MCF 10A (cell line): ENCODE data around the gene RNF126. TPM values are rescaled to one million over a fixed set of nuclear protein-coding genes. Genes with fewer than 3 reads are reported as not detected.

Experiments used
- BruUV-seq: library from RNA; stranded (reverse); fragments of 400-500 nt; replicated peaks from 2 replicates; lab custom pipeline; 2021; lab: Mats Ljungman, UMichigan
- CTCF ChIA-PET: fragments of 300-600 bp; sonication (Branson Sonifier 250); formaldehyde crosslinking; extraction: SDS; loops from one replicate; lab custom pipeline; 2021; ENCODE audit warnings: antibody characterized with exemption, inconsistent platforms; lab: Yijun Ruan, JAX
- POLR2A ChIA-PET: fragments of 300-600, 350-650 bp; sonication (Branson Sonifier 250); formaldehyde crosslinking; extraction: SDS; loops from one replicate; lab custom pipeline; 2020; ENCODE audit warnings: antibody characterized with exemption, inconsistent platforms; lab: Yijun Ruan, JAX
- DNase-seq: peaks from one replicate; pipeline ENCODE4 v3.0.0-alpha.2; 2018; ENCODE audit not compliant: unreplicated experiment
- H3K27ac Mint-ChIP-seq: one replicate; pipeline ENCODE4 v1.8.0; 2022; ENCODE audit warnings: mild to moderate bottlenecking, low read depth, mixed read lengths; ENCODE audit not compliant: unreplicated experiment
- H3K27me3 Mint-ChIP-seq: one replicate; pipeline ENCODE4 v1.8.0; 2022; ENCODE audit warnings: mixed read lengths; ENCODE audit not compliant: insufficient read depth, unreplicated experiment
- H3K36me3 Mint-ChIP-seq: one replicate; pipeline ENCODE4 v1.8.0; 2022; ENCODE audit warnings: mild to moderate bottlenecking, moderate library complexity, mixed read lengths; ENCODE audit not compliant: insufficient read depth, unreplicated experiment
- H3K4me1 Mint-ChIP-seq: one replicate; pipeline ENCODE4 v1.8.0; 2022; ENCODE audit warnings: mixed read lengths; ENCODE audit not compliant: insufficient read depth, unreplicated experiment
- H3K4me3 Mint-ChIP-seq: one replicate; pipeline ENCODE4 v1.8.0; 2022; ENCODE audit warnings: mild to moderate bottlenecking, moderate library complexity, mixed read lengths; ENCODE audit not compliant: unreplicated experiment
- H3K9me3 Mint-ChIP-seq: one replicate; pipeline ENCODE4 v1.8.0; 2022; ENCODE audit warnings: mixed read lengths; ENCODE audit not compliant: unreplicated experiment
- intact Hi-C: fragments of 100-400 bp; cut with micrococcal nuclease; formaldehyde crosslinking; loops from 2 replicates; pipeline ENCODE4 v1.14.1; 2022
- total RNA-seq: library from RNA; stranded (reverse); gene quantifications from 2 replicates; pipeline ENCODE4 v1.2.3, GENCODE V29; 2022
- TF ChIP-seq, protein P1 (sequence below): fragments of 200-600 bp; IDR thresholded peaks from one replicate; pipeline ENCODE4 v1.8.0; 2022; ENCODE audit warnings: antibody characterized with exemption, mild to moderate bottlenecking; ENCODE audit not compliant: unreplicated experiment

RNF126 gene
- total RNA-seq, 1 experiment from 2014 or later = 68.0 TPM

GRCh38 chr19:682678-683320 is 19.8 kb upstream of the RNF126 start:
- TF ChIP-seq, protein P1, sequence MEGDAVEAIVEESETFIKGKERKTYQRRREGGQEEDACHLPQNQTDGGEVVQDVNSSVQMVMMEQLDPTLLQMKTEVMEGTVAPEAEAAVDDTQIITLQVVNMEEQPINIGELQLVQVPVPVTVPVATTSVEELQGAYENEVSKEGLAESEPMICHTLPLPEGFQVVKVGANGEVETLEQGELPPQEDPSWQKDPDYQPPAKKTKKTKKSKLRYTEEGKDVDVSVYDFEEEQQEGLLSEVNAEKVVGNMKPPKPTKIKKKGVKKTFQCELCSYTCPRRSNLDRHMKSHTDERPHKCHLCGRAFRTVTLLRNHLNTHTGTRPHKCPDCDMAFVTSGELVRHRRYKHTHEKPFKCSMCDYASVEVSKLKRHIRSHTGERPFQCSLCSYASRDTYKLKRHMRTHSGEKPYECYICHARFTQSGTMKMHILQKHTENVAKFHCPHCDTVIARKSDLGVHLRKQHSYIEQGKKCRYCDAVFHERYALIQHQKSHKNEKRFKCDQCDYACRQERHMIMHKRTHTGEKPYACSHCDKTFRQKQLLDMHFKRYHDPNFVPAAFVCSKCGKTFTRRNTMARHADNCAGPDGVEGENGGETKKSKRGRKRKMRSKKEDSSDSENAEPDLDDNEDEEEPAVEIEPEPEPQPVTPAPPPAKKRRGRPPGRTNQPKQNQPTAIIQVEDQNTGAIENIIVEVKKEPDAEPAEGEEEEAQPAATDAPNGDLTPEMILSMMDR = no peak
- DNase-seq = no peak
- H3K36me3 Mint-ChIP-seq = peaks cover 70% of the 10 kb centered on the region
- BruUV-seq = no TSS peak
- H3K27ac Mint-ChIP-seq = no peak overlapping the region
- H3K9me3 Mint-ChIP-seq = no peaks in the 10 kb centered on the region
- peaks cover 8% of the 10 kb centered on the region for H3K4me1 Mint-ChIP-seq
- H3K27me3 Mint-ChIP-seq = no peaks in the 10 kb centered on the region
- CTCF ChIA-PET = no interaction called here
- POLR2A ChIA-PET = interaction anchor here (0.6 to 6.8 kb wide), 5 partner anchors 17 to 118 kb away, joined by 3 to 49 read pairs (median 3); partner anchors contain the start of gene RNF126
- intact Hi-C loops = no loop called here
- H3K4me3 Mint-ChIP-seq = no peak overlapping the region

DNA sequence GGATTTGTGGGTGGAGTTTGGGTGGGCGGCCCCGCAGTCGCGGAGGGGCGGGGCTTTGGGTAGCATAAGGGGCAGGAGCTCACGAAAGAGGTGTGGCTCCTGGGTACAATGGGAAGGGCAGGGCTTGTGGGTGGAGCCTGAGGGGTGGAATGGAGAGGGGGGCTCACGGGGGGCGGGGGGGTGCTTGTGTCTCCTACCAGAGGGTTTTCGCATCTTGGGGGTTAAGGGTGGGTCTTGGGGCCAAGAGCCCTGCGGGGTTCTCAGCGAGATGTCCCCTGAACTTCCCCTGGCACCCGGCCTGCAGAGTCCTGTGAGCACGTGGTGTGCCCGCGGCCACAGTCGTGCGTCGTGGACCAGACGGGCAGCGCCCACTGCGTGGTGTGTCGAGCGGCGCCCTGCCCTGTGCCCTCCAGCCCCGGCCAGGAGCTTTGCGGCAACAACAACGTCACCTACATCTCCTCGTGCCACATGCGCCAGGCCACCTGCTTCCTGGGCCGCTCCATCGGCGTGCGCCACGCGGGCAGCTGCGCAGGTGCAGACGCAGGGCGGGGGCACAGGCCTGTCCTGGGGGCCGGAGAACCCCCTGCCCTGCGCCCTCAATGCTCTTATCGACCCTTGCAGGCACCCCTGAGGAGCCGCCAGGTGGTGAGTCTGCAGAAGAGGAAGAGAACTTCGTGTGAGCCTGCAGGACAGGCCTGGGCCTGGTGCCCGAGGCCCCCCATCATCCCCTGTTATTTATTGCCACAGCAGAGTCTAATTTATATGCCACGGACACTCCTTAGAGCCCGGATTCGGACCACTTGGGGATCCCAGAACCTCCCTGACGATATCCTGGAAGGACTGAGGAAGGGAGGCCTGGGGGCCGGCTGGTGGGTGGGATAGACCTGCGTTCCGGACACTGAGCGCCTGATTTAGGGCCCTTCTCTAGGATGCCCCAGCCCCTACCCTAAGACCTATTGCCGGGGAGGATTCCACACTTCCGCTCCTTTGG is 18.3 kb upstream of the RNF126 start:
- ChIA-PET POLR2A (interaction anchor here (0.6 to 6.8 kb wide), 6 partner anchors 18 to 1173 kb away, joined by 3 to 49 read pairs (median 4); partner anchors contain the start of gene RNF126), CTCF (interaction anchor here (1.0 kb wide), 1 partner anchor 97 kb away, joined by 3 read pairs; no protein-coding TSS in a partner anchor)
- BruUV-seq = no TSS peak
- intact Hi-C loops = no loop called here
- H3K9me3 Mint-ChIP-seq = no peaks in the 10 kb centered on the region
- peaks cover 73% of the 10 kb centered on the region for H3K36me3 Mint-ChIP-seq
- no peaks in the 10 kb centered on the region for H3K27me3 Mint-ChIP-seq
- DNase-seq = no peak
- peak overlapping the region; percentile 65 for H3K4me3 Mint-ChIP-seq
- peak overlapping the region; percentile 66 for H3K27ac Mint-ChIP-seq
- peaks cover 6% of the 10 kb centered on the region for H3K4me1 Mint-ChIP-seq
- TF ChIP-seq, protein P1 = no peak

DNA sequence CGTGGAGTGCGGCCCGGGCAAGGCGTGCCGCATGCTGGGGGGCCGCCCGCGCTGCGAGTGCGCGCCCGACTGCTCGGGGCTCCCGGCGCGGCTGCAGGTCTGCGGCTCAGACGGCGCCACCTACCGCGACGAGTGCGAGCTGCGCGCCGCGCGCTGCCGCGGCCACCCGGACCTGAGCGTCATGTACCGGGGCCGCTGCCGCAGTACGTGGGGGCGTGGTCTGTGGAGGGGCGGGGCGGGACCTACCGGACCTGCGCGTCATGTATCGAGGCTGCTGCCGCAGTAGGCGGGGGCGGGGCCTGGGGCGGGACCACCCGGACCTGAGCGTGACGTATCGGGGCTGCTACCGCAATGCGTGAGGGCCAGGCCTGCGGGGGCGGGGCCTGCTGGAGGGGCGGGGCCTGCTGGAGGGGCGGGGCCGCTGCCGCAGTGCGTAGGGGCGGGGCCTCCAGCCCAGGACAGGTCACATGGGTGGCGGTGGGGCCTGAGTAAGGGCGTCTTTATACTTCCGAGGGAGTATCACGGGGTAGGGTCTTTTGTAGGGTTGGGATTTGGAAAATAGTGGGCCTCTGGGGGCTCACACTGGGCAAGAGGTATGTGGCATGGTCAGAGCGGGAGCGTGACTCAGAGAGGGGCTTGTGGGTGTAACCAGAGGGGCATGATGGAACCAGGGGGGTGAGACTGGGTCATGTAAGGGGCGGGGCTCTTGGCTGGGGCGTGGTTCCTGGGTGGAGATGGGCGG is 17.4 kb upstream of the RNF126 start:
- Mint-ChIP-seq H3K9me3 (no peaks in the 10 kb centered on the region), H3K4me1 (peaks cover 9% of the 10 kb centered on the region), H3K27me3 (no peaks in the 10 kb centered on the region), H3K27ac (peak overlapping the region; percentile 63), H3K36me3 (peaks cover 68% of the 10 kb centered on the region), H3K4me3 (peak overlapping the region; percentile 65)
- ChIA-PET POLR2A (interaction anchor here (0.6 to 6.8 kb wide), 12 partner anchors 11 to 1174 kb away, joined by 3 to 49 read pairs (median 4); partner anchors contain the start of genes BSG and RNF126), CTCF (interaction anchor here (0.6 to 1.0 kb wide), 2 partner anchors 17 to 96 kb away, joined by 3 read pairs; no protein-coding TSS in a partner anchor)
- TF ChIP-seq, protein P1 = peak; percentile 45
- peak; percentile 97 for DNase-seq
- BruUV-seq = no TSS peak
- intact Hi-C loops = no loop called here
